GM10248 (cell line): ENCODE results near the gene ITPR1.

Experiments used
- CTCF ChIA-PET: fragments of 300-600 bp; sonication (Branson Sonifier 250); formaldehyde crosslinking; extraction: SDS; loops from one replicate; lab custom pipeline; 2021; ENCODE audit warnings: antibody characterized with exemption; lab: Yijun Ruan, JAX
- POLR2A ChIA-PET: fragments of 350-650 bp; sonication (Branson Sonifier 250); formaldehyde crosslinking; extraction: SDS; loops from one replicate; lab custom pipeline; 2020; ENCODE audit warnings: antibody characterized with exemption; lab: Yijun Ruan, JAX
- DNase-seq: peaks from one replicate; pipeline ENCODE4 v3.0.0; 2012; ENCODE audit errors: extremely low spot score
- TF ChIP-seq, protein P1 (sequence below): IDR thresholded peaks from 2 replicates; pipeline ENCODE4 v1.5.1; 2012; ENCODE audit warnings: mild to moderate bottlenecking, low read depth; ENCODE audit errors: extremely low read depth, missing control alignments, control extremely low read depth

Gene ITPR1

DNA sequence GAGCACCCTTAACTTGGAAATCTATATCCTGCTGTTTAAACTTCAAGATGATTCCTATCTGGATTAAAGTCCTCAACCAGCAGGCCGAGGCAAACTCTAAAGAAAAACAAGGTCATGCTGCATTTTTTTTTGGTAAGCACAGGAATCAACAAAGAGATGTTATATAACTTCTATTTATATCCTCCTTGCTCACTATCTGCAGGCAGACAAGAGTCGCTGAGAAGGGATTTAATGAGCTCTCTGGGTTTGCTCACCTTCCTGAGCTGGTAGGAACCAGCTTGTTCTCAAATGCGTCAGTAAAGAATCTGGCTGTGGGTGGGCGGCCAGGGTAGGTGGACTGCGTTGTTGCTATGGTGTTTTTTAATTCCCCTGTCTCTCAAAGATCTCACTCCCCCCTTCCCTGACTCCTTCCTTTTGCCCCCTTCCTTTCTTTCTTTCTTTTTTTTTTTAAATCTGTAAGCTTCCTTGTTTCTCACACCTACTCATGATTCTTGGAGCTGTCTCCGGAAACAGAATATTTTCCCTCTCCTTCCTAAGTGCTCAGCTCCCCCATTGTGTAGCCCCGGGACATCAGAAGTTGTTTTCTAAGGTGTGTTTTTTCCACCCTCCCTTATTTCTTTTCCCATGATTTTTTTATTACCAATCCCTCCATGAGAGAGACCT lies 257.3 kb downstream of the ITPR1 start:
- ChIA-PET POLR2A (interaction anchor here (0.6 to 4.8 kb wide), 13 partner anchors 9 to 262 kb away, joined by 3 to 33 read pairs (median 3); partner anchors contain the start of gene BHLHE40), CTCF (interaction anchor here (1.0 to 9.4 kb wide), 10 partner anchors 11 to 371 kb away, joined by 3 to 56 read pairs (median 4); partner anchors contain the start of gene BHLHE40)
- TF ChIP-seq, protein P1, sequence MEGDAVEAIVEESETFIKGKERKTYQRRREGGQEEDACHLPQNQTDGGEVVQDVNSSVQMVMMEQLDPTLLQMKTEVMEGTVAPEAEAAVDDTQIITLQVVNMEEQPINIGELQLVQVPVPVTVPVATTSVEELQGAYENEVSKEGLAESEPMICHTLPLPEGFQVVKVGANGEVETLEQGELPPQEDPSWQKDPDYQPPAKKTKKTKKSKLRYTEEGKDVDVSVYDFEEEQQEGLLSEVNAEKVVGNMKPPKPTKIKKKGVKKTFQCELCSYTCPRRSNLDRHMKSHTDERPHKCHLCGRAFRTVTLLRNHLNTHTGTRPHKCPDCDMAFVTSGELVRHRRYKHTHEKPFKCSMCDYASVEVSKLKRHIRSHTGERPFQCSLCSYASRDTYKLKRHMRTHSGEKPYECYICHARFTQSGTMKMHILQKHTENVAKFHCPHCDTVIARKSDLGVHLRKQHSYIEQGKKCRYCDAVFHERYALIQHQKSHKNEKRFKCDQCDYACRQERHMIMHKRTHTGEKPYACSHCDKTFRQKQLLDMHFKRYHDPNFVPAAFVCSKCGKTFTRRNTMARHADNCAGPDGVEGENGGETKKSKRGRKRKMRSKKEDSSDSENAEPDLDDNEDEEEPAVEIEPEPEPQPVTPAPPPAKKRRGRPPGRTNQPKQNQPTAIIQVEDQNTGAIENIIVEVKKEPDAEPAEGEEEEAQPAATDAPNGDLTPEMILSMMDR: no peak
- no peak for DNase-seq

DNA sequence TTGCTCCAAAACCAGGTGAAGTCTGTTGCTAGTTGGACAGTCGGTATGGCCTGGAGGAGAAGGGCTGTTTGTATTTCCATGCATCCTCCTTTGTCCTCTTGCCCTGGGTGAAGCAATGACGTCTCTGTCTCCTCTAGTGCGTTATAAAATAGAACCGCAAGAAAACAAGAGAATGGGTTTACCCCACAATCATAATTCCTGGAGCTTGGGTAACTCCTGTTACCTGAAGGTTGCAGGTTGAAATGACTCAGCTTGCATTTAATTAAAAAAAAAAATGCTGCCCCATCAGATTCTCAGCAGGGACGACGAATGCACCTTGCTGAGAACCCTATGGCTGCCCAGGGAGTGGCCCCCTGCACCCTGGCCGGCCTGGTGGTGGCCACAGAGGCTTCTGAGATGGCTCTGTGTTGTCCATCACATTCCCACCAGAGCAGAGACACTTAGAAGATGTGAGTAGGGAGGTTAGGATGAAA lies 257.9 kb downstream of the ITPR1 start:
- no peak for DNase-seq
- TF ChIP-seq, protein P1: no peak
- POLR2A ChIA-PET: interaction anchor here (0.6 to 4.8 kb wide), 13 partner anchors 14 to 305 kb away, joined by 3 to 33 read pairs (median 3); partner anchors contain the start of gene BHLHE40
- CTCF ChIA-PET: interaction anchor here (0.9 to 9.4 kb wide), 9 partner anchors 11 to 370 kb away, joined by 3 to 56 read pairs (median 3); partner anchors contain the start of gene BHLHE40

DNA sequence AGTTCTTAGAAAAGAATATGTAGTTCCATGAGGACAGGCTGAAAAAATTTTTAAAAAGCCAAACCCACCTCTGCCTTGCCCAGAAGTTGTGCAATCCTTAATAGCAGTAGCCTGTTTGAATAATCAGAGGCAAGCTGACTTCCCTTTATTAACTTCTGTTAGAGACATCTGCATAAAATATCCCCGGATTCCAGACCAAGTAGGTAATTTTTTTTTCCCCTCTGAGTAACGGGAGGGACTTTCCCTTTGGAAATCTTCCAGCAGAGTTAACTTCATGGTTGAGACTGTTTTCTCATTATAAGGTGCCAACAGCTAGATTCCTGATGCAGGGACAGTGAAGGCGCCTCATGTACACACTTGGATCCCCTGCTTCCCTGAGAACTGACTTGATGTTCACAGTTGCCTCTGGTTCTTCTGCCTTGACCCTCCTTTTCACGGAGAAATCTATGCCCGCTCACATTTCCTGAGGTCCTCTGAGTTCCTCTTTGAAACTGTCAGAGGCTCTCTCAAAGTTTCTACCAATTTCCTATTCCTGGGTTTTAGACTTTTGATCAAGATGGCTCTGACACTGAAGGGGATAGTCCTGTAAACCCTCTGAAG lies 258.5 kb downstream of the ITPR1 start:
- CTCF ChIA-PET: interaction anchor here (0.9 to 9.4 kb wide), 10 partner anchors 14 to 304 kb away, joined by 3 to 56 read pairs (median 4); partner anchors contain the start of gene BHLHE40
- POLR2A ChIA-PET: interaction anchor here (0.6 to 4.8 kb wide), 8 partner anchors 24 to 305 kb away, joined by 3 to 33 read pairs (median 6); partner anchors contain the start of gene BHLHE40
- TF ChIP-seq, protein P1: no peak
- DNase-seq: peak; percentile 49

DNA sequence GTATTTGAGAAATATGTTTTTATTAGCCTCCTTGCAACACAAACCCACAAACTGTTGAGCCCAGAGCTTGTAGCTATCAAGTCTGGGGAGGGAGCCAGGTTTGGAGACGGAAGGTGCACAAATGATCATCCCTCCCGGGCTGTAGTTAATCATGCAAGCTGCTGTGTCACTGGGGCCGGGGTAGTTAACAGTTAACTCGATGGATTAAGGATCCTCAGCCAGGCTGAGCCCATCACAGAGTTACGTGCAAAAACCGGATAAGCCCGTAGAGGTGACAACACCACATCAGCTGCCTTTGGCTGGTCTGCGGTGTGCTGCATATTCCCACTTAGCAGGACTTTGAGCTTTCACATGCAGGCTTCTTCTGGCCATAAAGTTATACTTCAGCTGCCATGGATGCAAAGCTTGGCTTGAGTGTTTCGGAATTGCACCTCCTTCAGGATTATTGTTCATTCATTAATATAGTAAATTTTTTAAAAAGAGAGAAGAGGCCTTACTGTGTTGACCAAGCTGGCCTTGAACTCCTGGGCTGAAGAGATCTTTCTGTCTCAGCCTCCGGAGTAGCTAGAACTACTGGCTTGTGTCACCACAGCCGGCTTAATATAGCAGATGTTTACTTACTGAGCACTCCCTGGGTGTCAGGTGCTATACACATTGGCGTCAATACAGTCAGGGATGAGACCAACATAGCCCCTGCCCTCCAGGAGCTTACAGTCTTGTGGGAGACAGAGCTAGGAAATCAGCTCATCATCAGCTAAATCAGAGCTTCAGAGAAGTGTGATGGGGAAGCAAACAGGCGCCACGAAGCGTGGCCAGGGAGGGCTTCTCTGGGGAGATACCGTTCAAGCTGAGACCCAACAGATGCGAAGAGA lies 259.3 kb downstream of the ITPR1 start:
- POLR2A ChIA-PET: interaction anchor here (0.9 to 4.8 kb wide), 5 partner anchors 23 to 436 kb away, joined by 3 to 33 read pairs (median 11); partner anchors contain the start of gene BHLHE40
- CTCF ChIA-PET: interaction anchor here (0.8 to 9.4 kb wide), 14 partner anchors 13 to 303 kb away, joined by 3 to 56 read pairs (median 4); partner anchors contain the start of gene BHLHE40
- TF ChIP-seq, protein P1: no peak
- no peak for DNase-seq

DNA sequence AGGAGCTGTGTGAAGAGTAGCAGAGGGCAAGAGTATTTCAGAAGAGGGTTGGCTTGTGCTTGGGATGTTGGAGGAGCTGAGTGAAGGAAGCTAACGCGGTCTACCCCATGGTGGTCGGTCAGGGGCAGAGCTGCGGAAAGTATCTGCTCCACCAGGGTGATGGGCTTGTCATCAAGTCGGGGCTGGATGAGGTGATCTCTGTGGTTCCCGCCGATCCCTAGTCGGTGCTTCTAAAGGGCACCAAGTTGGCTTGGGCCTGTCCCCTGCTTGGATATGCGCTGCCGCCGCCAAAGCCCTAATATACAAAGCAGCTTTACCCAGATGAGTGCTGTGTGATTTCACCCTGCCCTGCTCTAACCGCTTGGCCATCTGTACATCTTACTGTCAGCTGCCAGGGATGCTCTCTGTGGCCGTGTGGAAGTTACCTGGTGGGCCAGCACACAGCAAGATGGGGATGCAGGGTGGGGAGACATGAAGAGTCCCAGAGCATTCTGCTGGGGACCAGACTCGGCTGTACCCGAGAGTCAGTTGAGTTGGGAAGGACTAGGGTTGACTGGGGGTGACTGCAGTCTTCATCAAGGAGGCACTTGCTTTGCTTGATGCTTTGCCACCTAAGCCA lies 260.0 kb downstream of the ITPR1 start:
- DNase-seq: no peak
- TF ChIP-seq, protein P1: no peak
- CTCF ChIA-PET: interaction anchor here (0.8 to 9.4 kb wide), 12 partner anchors 20 to 304 kb away, joined by 3 to 56 read pairs (median 4); partner anchors contain the start of gene BHLHE40
- POLR2A ChIA-PET: interaction anchor here (0.9 to 4.8 kb wide), 5 partner anchors 23 to 435 kb away, joined by 3 to 33 read pairs (median 11); partner anchors contain the start of gene BHLHE40
